Measurements from ENCODE around the gene PTPRE. TPM values are rescaled to one million over a fixed set of nuclear protein-coding genes. Genes with fewer than 3 reads are reported as not detected.

PTPRE gene
- total and polyA plus RNA-seq, 2 experiments from 2014 or later: 4.2 to 8.8 TPM

DNA sequence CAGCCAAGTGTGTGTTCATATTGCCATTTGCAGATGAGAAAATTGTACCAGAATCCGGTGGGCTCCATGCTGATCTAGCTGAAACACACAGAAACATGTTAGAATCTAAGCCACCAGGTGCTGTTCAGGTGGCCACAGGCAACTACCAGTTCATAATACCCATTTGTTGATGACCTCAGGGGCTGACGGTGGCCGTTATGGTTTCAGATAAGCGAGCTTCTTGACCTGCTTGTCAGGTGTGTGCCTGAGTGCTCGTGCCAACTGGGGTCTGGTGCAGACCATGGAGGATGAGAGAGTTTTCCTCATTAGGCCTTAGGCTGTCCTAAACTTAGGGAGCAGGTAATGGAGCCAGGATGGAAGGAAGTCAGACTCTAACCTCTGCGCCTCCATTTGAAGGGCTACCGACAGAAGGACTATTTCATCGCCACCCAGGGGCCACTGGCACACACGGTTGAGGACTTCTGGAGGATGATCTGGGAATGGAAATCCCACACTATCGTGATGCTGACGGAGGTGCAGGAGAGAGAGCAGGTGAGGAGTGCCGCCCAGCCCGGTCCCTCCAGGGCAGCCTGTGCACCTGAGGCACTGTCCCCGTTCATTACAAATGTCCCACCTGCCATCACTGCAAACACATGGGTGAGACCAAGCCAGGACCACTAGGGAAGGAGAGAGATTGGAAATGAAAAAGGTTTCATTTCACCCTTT lies 166.2 kb downstream of the PTPRE start:
- H3K27ac ChIP-seq: no peak overlapping the region
- H3K36me3 ChIP-seq: no peaks in the 10 kb centered on the region
- no peak for DNase-seq (ENCODE audit: low read depth in 1 of 2, low spot score in 1 of 2)
- H3K4me3 ChIP-seq: no peak overlapping the region
- TF ChIP-seq, protein P1, sequence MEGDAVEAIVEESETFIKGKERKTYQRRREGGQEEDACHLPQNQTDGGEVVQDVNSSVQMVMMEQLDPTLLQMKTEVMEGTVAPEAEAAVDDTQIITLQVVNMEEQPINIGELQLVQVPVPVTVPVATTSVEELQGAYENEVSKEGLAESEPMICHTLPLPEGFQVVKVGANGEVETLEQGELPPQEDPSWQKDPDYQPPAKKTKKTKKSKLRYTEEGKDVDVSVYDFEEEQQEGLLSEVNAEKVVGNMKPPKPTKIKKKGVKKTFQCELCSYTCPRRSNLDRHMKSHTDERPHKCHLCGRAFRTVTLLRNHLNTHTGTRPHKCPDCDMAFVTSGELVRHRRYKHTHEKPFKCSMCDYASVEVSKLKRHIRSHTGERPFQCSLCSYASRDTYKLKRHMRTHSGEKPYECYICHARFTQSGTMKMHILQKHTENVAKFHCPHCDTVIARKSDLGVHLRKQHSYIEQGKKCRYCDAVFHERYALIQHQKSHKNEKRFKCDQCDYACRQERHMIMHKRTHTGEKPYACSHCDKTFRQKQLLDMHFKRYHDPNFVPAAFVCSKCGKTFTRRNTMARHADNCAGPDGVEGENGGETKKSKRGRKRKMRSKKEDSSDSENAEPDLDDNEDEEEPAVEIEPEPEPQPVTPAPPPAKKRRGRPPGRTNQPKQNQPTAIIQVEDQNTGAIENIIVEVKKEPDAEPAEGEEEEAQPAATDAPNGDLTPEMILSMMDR (IDR thresholded peaks at IDR 0.05; ENCODE audit: low read depth, low read length): no peak
- no peaks in the 10 kb centered on the region for H3K4me1 ChIP-seq (ENCODE audit: low read depth)
- H3K9me3 ChIP-seq (ENCODE audit: low read depth): no peaks in the 10 kb centered on the region
- no peaks in the 10 kb centered on the region for H3K27me3 ChIP-seq

- Histone ChIP-seq H3K4me1 (ENCODE audit: low read depth) (no peaks in the 10 kb centered on the region), H3K36me3 (no peaks in the 10 kb centered on the region), H3K27ac (no peak overlapping the region), H3K27me3 (no peaks in the 10 kb centered on the region), H3K4me3 (no peak overlapping the region), H3K9me3 (ENCODE audit: low read depth) (no peaks in the 10 kb centered on the region)
- DNase-seq (ENCODE audit: low read depth in 1 of 2, low spot score in 1 of 2): no peak
- TF ChIP-seq, protein P1 (IDR thresholded peaks at IDR 0.05; ENCODE audit: low read depth, low read length): no peak
Measured at GRCh38 chr10:128073890-128074289, 167.0 kb downstream of the PTPRE start.

- no peaks in the 10 kb centered on the region for H3K36me3 ChIP-seq
- H3K27me3 ChIP-seq: no peaks in the 10 kb centered on the region
- no peaks in the 10 kb centered on the region for H3K9me3 ChIP-seq (ENCODE audit: low read depth)
- DNase-seq (ENCODE audit: low read depth in 1 of 2, low spot score in 1 of 2): no peak
- H3K4me1 ChIP-seq (ENCODE audit: low read depth): no peaks in the 10 kb centered on the region
- TF ChIP-seq, protein P1 (IDR thresholded peaks at IDR 0.05; ENCODE audit: low read depth, low read length): no peak
- H3K4me3 ChIP-seq: no peak overlapping the region
- H3K27ac ChIP-seq: no peak overlapping the region
Measured at GRCh38 chr10:128074589-128074988, 167.7 kb downstream of the PTPRE start.

DNA sequence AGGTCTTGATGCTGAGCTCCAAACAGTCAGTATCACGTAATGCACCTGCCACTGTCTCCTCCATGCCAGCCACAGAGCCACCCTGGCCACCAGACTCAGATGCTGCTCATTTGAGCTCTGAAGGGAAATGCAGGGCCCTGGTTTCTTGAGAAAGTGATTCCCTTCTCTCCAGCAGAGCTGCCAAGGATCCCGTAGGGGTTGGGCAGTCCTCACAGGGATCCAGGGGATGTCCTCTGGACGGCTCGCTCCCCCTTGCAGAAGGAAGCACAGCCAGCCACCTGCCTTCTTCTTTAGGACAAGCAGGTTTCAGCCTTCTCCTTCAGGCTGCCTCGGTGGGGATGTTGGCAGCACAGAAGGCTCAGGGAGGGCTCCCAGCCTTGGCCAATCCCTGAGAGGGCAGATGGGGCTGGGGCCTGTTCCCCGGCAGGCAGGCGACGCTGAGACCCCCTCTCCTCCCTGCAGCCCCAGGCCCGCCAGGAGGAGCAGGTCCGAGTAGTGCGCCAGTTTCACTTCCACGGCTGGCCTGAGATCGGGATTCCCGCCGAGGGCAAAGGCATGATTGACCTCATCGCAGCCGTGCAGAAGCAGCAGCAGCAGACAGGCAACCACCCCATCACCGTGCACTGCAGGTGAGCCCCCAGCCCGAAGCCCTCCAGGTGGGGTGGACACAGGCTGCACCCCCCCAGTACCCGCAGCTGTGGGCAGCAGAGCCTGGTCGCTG lies 170.4 kb downstream of the PTPRE start:
- no peaks in the 10 kb centered on the region for H3K27me3 ChIP-seq
- DNase-seq (ENCODE audit: low read depth in 1 of 2, low spot score in 1 of 2): no peak
- H3K27ac ChIP-seq: no peak overlapping the region
- H3K36me3 ChIP-seq: no peaks in the 10 kb centered on the region
- no peaks in the 10 kb centered on the region for H3K9me3 ChIP-seq (ENCODE audit: low read depth)
- TF ChIP-seq, protein P1 (IDR thresholded peaks at IDR 0.05; ENCODE audit: low read depth, low read length): no peak
- H3K4me1 ChIP-seq (ENCODE audit: low read depth): no peaks in the 10 kb centered on the region
- no peak overlapping the region for H3K4me3 ChIP-seq

DNA sequence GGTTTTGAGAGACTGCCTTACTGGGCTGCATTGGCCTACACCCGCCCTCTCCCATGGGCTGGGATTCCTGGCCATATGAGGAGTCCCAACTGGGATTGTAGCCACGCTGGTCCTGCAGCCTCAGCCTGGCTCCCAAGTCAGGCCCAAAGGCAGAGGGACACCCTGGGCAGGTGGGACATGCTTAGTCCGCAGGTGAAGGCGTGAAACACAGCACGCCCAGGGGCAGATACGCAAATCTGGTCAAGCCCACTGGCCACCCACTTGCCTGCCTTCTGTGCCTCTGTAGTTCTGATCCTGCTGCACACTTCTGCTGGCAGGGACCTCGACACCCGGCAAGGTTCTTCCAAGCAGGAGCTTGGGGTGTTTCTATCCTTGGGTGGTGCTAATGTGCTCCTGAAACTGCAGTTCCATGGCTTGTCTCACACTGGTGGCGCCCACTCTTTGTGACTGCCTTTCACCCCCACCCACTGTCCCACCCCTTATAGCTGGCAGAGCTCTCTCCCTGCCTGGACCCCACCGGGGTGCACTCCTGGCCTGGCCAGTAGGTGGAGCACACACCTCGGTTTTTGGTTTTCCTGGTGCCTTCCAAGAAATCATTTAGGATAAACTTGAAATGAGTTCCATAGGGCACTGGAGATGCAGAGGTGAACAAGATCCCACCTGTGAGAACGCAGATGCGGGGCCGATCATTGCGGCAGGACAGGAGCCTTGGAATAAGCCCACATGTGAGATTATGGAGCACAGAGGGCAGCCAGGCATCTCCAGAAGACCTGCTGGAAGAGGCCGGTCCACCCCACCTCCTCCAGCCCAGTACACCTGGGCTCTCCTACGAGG lies 171.4 kb downstream of the PTPRE start:
- Histone ChIP-seq H3K36me3 (no peaks in the 10 kb centered on the region), H3K27ac (no peak overlapping the region), H3K4me1 (ENCODE audit: low read depth) (no peaks in the 10 kb centered on the region), H3K9me3 (ENCODE audit: low read depth) (no peaks in the 10 kb centered on the region), H3K27me3 (no peaks in the 10 kb centered on the region), H3K4me3 (no peak overlapping the region)
- TF ChIP-seq, protein P1 (IDR thresholded peaks at IDR 0.05; ENCODE audit: low read depth, low read length): peak; percentile 81
- peak; percentile 49 to 57 for DNase-seq (ENCODE audit: low read depth in 1 of 2, low spot score in 1 of 2)

Data from cardiac muscle cell (in vitro differentiated cells and primary cell).